Activated naive CD8-positive, alpha-beta T cell treated with anti-CD3 and anti-CD28 coated beads, Interleukin-2, amount 50 U/mL, for 24 hours (primary cell): ENCODE results near the gene ZNF20.
"Not testable (repeated sequence)": the region's sequence is repeated elsewhere in the genome, so short reads cannot be mapped to it uniquely, and the experiment has no call there.

ENCODE experiments used
- ATAC-seq: fragments of 150-1000 bp; cut with Tn5 transposase; one replicate; pipeline ENCODE4 v1.10.0; 2021
- DNase-seq: peaks from one replicate; pipeline ENCODE4 v3.0.0; 2021
- H3K27ac Mint-ChIP-seq: one replicate; pipeline ENCODE4 v1.8.0; 2021; ENCODE audit warnings: mild to moderate bottlenecking, mixed read lengths
- H3K27me3 Mint-ChIP-seq: one replicate; pipeline ENCODE4 v1.8.0; 2021; ENCODE audit warnings: mixed read lengths
- H3K36me3 Mint-ChIP-seq: one replicate; pipeline ENCODE4 v1.8.0; 2021; ENCODE audit warnings: low read depth, mixed read lengths
- H3K4me1 Mint-ChIP-seq: one replicate; pipeline ENCODE4 v1.8.0; 2021; ENCODE audit warnings: mixed read lengths
- H3K4me3 Mint-ChIP-seq: one replicate; pipeline ENCODE4 v1.8.0; 2021; ENCODE audit warnings: mild to moderate bottlenecking, moderate library complexity, mixed read lengths
- H3K9me3 Mint-ChIP-seq: one replicate; pipeline ENCODE4 v1.8.0; 2021; ENCODE audit warnings: mixed read lengths

Gene ZNF20

DNA sequence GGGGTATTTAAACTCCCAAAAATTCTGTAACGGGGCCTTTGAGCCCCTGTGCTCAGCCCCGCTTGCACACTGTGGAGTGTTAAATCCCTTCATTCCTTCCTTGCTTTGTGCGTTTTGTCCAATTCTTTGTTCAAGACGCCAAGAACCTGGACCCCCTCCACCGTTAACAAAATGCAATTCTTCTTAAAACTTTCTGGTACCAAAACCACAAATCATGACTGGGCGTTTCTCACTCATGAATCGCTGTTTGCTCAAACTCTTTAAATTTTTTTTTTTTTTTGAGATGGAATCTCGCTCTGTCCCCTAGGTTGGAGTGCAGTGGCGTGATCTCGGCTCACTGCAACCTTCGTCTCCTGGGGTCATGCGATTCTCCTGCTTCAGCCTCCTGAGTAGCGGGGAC is 881 bp downstream of the ZNF20 start:
- peak overlapping the region; percentile 90 for H3K4me3 Mint-ChIP-seq
- H3K9me3 Mint-ChIP-seq, result peaks cover 4% of the 10 kb centered on the region
- no peaks in the 10 kb centered on the region for H3K27me3 Mint-ChIP-seq
- peaks cover 23% of the 10 kb centered on the region for H3K36me3 Mint-ChIP-seq
- no peak for DNase-seq
- peaks cover 38% of the 10 kb centered on the region for H3K4me1 Mint-ChIP-seq
- no peak for ATAC-seq
- no peak overlapping the region for H3K27ac Mint-ChIP-seq

DNA sequence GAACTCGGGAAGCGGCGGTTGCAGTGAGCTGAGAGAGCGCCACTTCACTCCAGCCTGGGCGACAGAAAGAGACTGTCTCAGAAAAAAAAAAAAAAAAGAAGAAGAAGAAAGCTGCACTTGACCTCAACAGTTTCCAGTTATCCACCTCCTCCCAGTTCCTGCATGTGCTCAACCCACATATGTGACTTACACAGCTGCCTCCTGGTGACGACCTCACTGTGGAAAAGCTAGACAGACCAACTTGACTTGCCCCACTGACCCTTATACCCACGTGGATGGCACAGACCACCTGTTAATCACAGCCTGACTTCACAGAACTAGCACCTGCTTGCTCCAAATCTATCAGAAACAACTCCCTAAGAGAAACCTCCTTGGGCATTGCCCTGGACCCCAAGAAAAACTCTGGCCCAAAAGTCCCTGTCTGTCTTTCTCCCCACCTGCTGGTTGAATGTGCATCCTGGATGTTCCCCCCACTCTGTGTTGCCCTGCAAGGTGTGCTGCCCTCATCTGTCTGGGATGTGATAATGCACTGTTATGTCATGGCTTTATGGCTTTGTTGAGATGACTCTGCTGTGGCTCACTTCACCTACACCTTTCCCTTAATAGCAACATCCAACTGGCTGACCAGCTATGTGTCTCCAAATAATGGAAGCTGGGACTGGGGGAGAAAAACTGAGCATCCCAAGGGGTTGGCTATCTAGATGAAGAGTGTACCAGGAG is 2.8 kb downstream of the ZNF20 start:
- no peak overlapping the region for H3K4me3 Mint-ChIP-seq
- DNase-seq (peak; percentile 20), ATAC-seq (peak; percentile 38)
- H3K4me1 Mint-ChIP-seq, result peaks cover 38% of the 10 kb centered on the region
- H3K36me3 Mint-ChIP-seq, result peaks cover 42% of the 10 kb centered on the region
- no peaks in the 10 kb centered on the region for H3K27me3 Mint-ChIP-seq
- peaks cover 14% of the 10 kb centered on the region for H3K9me3 Mint-ChIP-seq
- no peak overlapping the region for H3K27ac Mint-ChIP-seq

GRCh38 chr19:12133069-12133468 is 7.1 kb downstream of the ZNF20 start:
- H3K36me3 Mint-ChIP-seq, result peaks cover 59% of the 10 kb centered on the region
- no peak overlapping the region for H3K27ac Mint-ChIP-seq
- peaks cover 9% of the 10 kb centered on the region for H3K4me1 Mint-ChIP-seq
- H3K9me3 Mint-ChIP-seq, result peaks cover 30% of the 10 kb centered on the region
- no peaks in the 10 kb centered on the region for H3K27me3 Mint-ChIP-seq
- DNase-seq, result no peak
- ATAC-seq, result no peak
- no peak overlapping the region for H3K4me3 Mint-ChIP-seq

- Mint-ChIP-seq H3K4me1 (no peaks in the 10 kb centered on the region), H3K27ac (no peak overlapping the region), H3K4me3 (no peak overlapping the region), H3K36me3 (peaks cover 11% of the 10 kb centered on the region), H3K9me3 (peaks cover 9% of the 10 kb centered on the region), H3K27me3 (no peaks in the 10 kb centered on the region)
- DNase-seq, result peak; percentile 7
- ATAC-seq, result no peak
These were observed 13.4 kb downstream of the ZNF20 start for GRCh38 chr19:12126707-12127106.

GRCh38 chr19:12117201-12117970 is 22.8 kb downstream of the ZNF20 start:
- no peaks in the 10 kb centered on the region for H3K27me3 Mint-ChIP-seq
- DNase-seq, result no peak
- ATAC-seq, result no peak
- peaks cover 14% of the 10 kb centered on the region for H3K4me1 Mint-ChIP-seq
- H3K4me3 Mint-ChIP-seq, result no peak overlapping the region
- H3K9me3 Mint-ChIP-seq, result peaks cover 17% of the 10 kb centered on the region
- H3K27ac Mint-ChIP-seq, result no peak overlapping the region
- H3K36me3 Mint-ChIP-seq, result peaks cover 29% of the 10 kb centered on the region

DNA sequence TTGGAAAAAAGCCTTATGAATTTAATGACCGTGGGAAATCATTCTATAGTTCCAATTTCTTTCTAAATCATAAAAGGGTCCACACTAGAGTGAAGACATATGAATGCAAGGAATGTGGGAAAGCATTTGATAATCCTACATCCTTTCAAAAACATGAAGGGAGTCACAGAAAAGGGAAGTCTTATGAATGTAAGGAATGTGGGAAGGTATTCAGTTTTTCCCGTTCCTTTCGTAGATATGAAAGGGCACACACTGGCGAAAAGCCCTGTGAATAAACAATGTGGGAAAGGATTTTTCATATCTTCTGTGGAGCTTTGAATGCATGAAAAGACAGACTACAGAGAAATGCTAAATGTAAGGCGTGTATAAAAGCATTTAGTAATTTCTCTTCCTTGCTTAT is 27.0 kb downstream of the ZNF20 start:
- DNase-seq, result no peak
- Mint-ChIP-seq H3K27me3 (no peaks in the 10 kb centered on the region), H3K36me3 (peaks cover 54% of the 10 kb centered on the region), H3K4me3 (no peak overlapping the region), H3K9me3 (peaks cover 31% of the 10 kb centered on the region), H3K4me1 (peaks cover 21% of the 10 kb centered on the region), H3K27ac (no peak overlapping the region)
- no peak for ATAC-seq

DNA sequence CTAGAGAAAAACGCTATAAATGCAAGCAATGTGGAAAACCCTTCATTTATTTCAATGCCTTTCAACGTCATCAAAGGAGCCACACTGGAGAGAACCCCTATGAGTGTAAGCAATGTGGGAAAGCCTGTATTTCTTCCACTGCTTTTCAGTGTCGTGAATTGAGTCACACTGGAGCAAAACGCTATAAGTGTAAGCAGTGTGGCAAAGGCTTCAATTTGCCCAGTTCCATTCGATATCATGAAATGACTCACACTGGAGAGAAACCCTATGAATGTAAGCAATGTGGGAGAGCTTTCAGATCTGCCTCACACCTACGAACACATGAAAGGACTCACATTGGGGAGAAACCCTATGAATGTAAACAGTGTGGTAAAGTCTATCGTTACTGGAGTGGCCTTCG is 27.4 kb downstream of the ZNF20 start:
- Mint-ChIP-seq H3K27me3 (no peaks in the 10 kb centered on the region), H3K4me3 (no peak overlapping the region), H3K36me3 (peaks cover 54% of the 10 kb centered on the region), H3K9me3 (peaks cover 31% of the 10 kb centered on the region), H3K4me1 (peaks cover 21% of the 10 kb centered on the region), H3K27ac (peak overlapping the region; percentile 49)
- DNase-seq (peak; percentile 3), ATAC-seq (peak; percentile 91)

DNA sequence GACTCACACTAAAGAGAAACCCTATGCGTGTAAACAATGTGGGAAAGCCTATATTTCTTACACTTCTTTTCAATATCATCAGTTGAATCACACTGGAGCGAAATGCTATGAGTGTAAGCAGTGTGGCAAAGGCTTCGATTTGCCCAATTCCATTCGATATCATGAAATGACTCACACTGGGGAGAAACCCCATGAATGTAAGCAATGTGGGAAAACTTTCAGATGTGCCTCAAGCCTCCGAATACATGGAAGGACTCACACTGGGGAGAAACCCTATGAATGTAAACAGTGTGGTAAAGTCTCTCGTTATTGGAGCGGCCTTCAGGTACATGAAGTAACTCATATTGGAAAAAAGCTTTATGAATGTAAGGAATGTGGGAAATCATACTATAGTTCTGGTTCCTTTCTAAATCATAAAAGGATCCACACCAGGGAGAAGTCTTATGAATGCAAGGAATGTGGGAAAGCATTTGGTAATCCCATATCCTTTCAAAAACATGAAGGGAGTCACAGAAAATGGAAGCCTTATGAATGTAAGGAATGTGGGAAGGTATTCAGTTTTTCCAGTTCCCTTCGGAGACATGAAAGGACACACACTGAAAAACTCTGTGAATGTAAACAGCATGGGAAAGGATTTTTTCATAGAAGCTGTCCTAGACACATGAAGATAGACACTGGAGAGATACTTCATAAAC is 28.1 kb downstream of the ZNF20 start:
- Mint-ChIP-seq H3K4me3 (no peak overlapping the region), H3K27me3 (no peaks in the 10 kb centered on the region), H3K9me3 (peaks cover 31% of the 10 kb centered on the region), H3K4me1 (peaks cover 21% of the 10 kb centered on the region), H3K27ac (peak overlapping the region; percentile 49), H3K36me3 (peaks cover 55% of the 10 kb centered on the region)
- DNase-seq, result no peak
- ATAC-seq, result no peak

DNA sequence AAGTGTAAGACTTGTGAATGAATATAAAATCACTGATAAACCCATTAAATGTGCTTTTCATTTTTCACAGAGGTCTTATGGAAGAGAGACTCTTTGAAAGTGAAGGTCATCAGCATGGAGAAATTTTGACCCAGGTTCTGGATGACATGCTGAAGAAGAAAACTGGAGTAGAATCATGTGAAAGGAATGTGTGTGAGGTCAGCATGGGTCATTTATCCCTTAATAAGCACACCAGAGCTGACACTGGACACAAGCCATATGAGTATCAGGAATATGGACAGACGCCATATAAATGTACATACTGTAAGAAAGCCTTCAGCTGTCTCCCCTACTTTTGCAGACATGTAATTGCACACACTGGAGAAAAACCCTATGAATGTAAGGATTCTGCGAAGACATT is 29.0 kb downstream of the ZNF20 start:
- H3K27me3 Mint-ChIP-seq, result no peaks in the 10 kb centered on the region
- no peak overlapping the region for H3K4me3 Mint-ChIP-seq
- H3K27ac Mint-ChIP-seq, result no peak overlapping the region
- peaks cover 55% of the 10 kb centered on the region for H3K36me3 Mint-ChIP-seq
- peaks cover 21% of the 10 kb centered on the region for H3K4me1 Mint-ChIP-seq
- no peak for ATAC-seq
- no peak for DNase-seq
- peaks cover 31% of the 10 kb centered on the region for H3K9me3 Mint-ChIP-seq

- not testable (repeated sequence) for H3K9me3 Mint-ChIP-seq, DNase-seq
These were observed 36.2 kb downstream of the ZNF20 start for GRCh38 chr19:12103909-12104308.

DNA sequence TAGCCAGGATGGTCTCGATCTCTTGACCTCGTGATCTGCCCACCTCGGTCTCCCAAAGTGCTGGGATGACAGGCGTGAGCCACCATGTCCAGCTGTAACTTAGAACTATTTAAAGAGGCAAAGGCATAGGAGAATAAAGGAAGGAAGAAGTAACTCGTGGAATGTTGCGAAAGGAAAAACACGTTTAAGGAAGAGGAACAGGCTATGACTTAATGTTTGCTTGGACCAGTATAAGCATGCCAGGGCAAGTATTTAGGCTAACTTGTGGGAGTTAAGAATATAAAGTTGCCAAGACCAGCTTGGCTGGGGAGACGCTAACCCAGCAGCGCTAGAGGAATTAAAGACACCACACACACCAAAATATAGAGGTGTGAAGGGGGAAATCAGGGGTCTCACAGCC is 42.1 kb downstream of the ZNF20 start:
- Mint-ChIP-seq H3K27me3 (peaks cover 6% of the 10 kb centered on the region), H3K9me3 (peaks cover 9% of the 10 kb centered on the region), H3K36me3 (peaks cover 48% of the 10 kb centered on the region), H3K27ac (no peak overlapping the region), H3K4me3 (no peak overlapping the region), H3K4me1 (peaks cover 14% of the 10 kb centered on the region)
- ATAC-seq (no peak), DNase-seq (no peak)

More at GRCh38 chr19:12103909-12104308, 36.2 kb downstream of the ZNF20 start:
- H3K4me3 Mint-ChIP-seq, H3K4me1 Mint-ChIP-seq, H3K27ac Mint-ChIP-seq, H3K27me3 Mint-ChIP-seq, ATAC-seq: not testable (repeated sequence)
- peaks cover 30% of the 10 kb centered on the region for H3K36me3 Mint-ChIP-seq

DNA sequence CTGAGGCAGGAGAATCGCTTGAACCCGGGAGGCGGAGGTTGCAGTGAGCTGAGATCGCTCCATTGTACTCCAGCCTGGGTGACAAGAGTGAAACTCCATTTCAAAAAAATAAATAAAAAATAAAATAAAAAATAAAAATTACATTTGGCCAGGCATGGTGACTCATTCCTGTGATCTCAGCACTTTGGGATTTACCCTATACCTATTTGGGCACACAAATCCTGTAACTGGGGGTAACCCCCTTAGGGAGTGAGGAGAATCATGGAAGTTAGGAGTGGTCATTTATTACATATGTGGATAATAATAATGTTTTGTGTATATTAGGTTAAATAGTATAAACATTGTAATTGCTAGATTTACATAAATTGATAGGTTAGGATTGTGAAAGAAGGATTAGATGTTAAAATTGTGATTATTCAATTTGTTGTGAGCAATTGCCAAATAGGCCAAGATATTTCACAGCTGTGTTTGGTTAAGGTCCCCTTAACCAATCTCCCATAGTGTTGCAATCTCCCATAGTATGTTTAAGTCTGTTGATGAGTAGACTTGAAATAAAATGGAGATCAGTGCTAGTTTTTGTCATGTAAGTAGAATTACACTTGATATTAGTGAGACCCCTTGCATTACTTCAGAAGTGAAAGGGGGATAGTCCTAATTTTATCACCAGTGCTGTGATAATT is 44.9 kb downstream of the ZNF20 start:
- H3K36me3 Mint-ChIP-seq, result peaks cover 43% of the 10 kb centered on the region
- peaks cover 25% of the 10 kb centered on the region for H3K4me1 Mint-ChIP-seq
- no peak for DNase-seq
- peaks cover 4% of the 10 kb centered on the region for H3K9me3 Mint-ChIP-seq
- no peak overlapping the region for H3K4me3 Mint-ChIP-seq
- no peak overlapping the region for H3K27ac Mint-ChIP-seq
- no peak for ATAC-seq
- H3K27me3 Mint-ChIP-seq, result peaks cover 6% of the 10 kb centered on the region

GRCh38 chr19:12093777-12094176 is 46.4 kb downstream of the ZNF20 start:
- Mint-ChIP-seq H3K9me3 (peaks cover 4% of the 10 kb centered on the region), H3K27ac (no peak overlapping the region), H3K36me3 (peaks cover 34% of the 10 kb centered on the region), H3K27me3 (peaks cover 6% of the 10 kb centered on the region), H3K4me1 (peaks cover 25% of the 10 kb centered on the region), H3K4me3 (peak overlapping the region; percentile 83)
- ATAC-seq (no peak), DNase-seq (no peak)

DNA sequence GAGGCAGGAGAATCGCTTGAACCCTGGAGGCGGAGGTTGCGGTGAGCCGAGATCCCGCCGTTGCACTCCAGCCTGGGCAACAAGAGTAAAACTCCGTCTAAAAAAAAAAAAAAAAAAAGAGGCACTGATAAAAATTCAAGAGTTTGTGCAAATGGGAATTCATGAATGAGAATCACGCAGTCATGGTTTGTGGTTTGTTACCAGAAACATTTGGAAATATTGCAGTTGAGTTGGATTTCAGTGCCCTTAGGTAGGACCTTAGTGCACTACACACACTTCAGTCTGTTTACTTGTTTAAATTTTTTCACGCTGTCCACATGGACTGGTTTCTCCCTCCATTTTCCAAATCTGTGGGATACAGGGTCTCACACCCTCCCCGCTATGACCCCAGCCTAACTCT is 47.2 kb downstream of the ZNF20 start:
- peaks cover 25% of the 10 kb centered on the region for H3K4me1 Mint-ChIP-seq
- no peak overlapping the region for H3K27ac Mint-ChIP-seq
- ATAC-seq, result no peak
- H3K27me3 Mint-ChIP-seq, result peaks cover 6% of the 10 kb centered on the region
- peaks cover 4% of the 10 kb centered on the region for H3K9me3 Mint-ChIP-seq
- peak overlapping the region; percentile 83 for H3K4me3 Mint-ChIP-seq
- DNase-seq, result no peak
- peaks cover 28% of the 10 kb centered on the region for H3K36me3 Mint-ChIP-seq
